ENCODE measurements around the gene HDAC4.

DNA sequence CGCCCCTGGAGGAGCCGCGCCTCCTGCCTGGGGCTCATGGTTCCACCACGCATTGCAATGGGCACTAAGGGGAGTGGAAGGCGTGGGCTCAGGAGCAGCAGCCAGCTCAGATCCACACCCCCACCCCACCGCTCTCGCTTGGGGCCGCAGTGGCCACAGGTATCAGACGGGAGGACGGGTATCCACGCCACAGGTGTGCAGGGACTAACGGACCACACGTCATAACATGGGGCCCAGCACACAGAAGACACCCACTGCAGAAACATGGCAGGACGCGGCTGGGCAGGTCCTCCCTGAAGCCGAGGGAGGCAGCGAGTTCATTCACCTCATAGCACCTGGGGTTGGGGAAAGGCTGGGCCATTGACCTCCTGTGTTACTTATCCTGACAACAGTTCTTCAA lies 13.0 kb downstream of the HDAC4 start:
- TF ChIP-seq, protein P1, sequence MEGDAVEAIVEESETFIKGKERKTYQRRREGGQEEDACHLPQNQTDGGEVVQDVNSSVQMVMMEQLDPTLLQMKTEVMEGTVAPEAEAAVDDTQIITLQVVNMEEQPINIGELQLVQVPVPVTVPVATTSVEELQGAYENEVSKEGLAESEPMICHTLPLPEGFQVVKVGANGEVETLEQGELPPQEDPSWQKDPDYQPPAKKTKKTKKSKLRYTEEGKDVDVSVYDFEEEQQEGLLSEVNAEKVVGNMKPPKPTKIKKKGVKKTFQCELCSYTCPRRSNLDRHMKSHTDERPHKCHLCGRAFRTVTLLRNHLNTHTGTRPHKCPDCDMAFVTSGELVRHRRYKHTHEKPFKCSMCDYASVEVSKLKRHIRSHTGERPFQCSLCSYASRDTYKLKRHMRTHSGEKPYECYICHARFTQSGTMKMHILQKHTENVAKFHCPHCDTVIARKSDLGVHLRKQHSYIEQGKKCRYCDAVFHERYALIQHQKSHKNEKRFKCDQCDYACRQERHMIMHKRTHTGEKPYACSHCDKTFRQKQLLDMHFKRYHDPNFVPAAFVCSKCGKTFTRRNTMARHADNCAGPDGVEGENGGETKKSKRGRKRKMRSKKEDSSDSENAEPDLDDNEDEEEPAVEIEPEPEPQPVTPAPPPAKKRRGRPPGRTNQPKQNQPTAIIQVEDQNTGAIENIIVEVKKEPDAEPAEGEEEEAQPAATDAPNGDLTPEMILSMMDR (IDR thresholded peaks at IDR 0.05): no peak
- no peak for TF ChIP-seq EZH2 (IDR thresholded peaks at IDR 0.05; ENCODE audit: borderline replicate concordance, insufficient read depth, low read depth, low read length, poor library complexity, severe bottlenecking)
